HL-60/S4 treated with phorbol 12-myristate 13-acetate at 8.2 ng/mL for 4 days and 3 days (cell line): ENCODE data around the gene GSTM4.
"Not testable (repeated sequence)": the region's sequence is repeated elsewhere in the genome, so short reads cannot be mapped to it uniquely, and the experiment has no call there.

Experiments
- in situ Hi-C: fragments of 300-500 bp; cut with MboI; formaldehyde crosslinking; loops from 2 replicates; pipeline ENCODE4 v1.15.0; 2022; ENCODE audit warnings: low sequenced_read_pairs

The GSTM4 gene

GRCh38 chr1:109689844-109690405 lies 34.0 kb downstream of the GSTM4 start:
- in situ Hi-C loops, result no loop called here

GRCh38 chr1:109691759-109692158 lies 35.9 kb downstream of the GSTM4 start:
- in situ Hi-C loops, result no loop called here

GRCh38 chr1:109694400-109694799 lies 38.5 kb downstream of the GSTM4 start:
- in situ Hi-C loops, result not testable (repeated sequence)

- in situ Hi-C loops, result not testable (repeated sequence)
Observed at GRCh38 chr1:109695138-109695537, 39.2 kb downstream of the GSTM4 start.

GRCh38 chr1:109697066-109697465 lies 41.2 kb downstream of the GSTM4 start:
- in situ Hi-C loops, result no loop called here

- in situ Hi-C loops, result not testable (repeated sequence)
Observed at GRCh38 chr1:109697861-109698260, 42.0 kb downstream of the GSTM4 start.

- in situ Hi-C loops, result not testable (repeated sequence)
Observed at GRCh38 chr1:109702940-109703339, 47.0 kb downstream of the GSTM4 start.

- in situ Hi-C loops, result no loop called here
Observed at GRCh38 chr1:109704173-109704572, 48.3 kb downstream of the GSTM4 start.

GRCh38 chr1:109705411-109705810 lies 49.5 kb downstream of the GSTM4 start:
- in situ Hi-C loops, result no loop called here

- in situ Hi-C loops, result not testable (repeated sequence)
Observed at GRCh38 chr1:109708949-109709348, 53.0 kb downstream of the GSTM4 start.

GRCh38 chr1:109709822-109710221 lies 53.9 kb downstream of the GSTM4 start:
- in situ Hi-C loops, result not testable (repeated sequence)
